GM21529 (cell line): ENCODE measurements around the gene WNT11.
"Not testable (repeated sequence)": the region's sequence is repeated elsewhere in the genome, so short reads cannot be mapped to it uniquely, and the experiment has no call there.

ENCODE experiments used
- ATAC-seq: cut with Tn5 transposase; IDR thresholded peaks from one replicate; pipeline ENCODE4 v1.9.1; 2021; ENCODE audit not compliant: unreplicated experiment

Gene WNT11

DNA sequence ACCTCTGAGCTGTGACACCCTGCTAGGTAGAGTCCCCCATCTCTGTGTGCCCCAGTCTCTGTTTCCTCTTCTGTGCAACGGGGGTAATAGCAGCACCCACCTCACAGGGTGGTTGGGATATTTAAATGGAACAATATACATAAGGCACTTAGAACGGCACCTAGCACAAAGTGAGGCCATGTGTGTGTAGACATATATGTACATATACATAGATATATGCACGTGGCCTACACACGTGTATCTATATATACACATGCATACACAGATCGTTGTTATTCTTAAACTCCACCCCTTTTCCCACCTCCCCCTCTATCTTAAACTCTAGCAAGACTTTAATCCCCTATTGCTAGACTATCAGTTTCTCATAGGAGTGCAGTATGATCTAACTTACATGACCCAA lies 2.4 kb downstream of the WNT11 start:
- no peak for ATAC-seq

DNA sequence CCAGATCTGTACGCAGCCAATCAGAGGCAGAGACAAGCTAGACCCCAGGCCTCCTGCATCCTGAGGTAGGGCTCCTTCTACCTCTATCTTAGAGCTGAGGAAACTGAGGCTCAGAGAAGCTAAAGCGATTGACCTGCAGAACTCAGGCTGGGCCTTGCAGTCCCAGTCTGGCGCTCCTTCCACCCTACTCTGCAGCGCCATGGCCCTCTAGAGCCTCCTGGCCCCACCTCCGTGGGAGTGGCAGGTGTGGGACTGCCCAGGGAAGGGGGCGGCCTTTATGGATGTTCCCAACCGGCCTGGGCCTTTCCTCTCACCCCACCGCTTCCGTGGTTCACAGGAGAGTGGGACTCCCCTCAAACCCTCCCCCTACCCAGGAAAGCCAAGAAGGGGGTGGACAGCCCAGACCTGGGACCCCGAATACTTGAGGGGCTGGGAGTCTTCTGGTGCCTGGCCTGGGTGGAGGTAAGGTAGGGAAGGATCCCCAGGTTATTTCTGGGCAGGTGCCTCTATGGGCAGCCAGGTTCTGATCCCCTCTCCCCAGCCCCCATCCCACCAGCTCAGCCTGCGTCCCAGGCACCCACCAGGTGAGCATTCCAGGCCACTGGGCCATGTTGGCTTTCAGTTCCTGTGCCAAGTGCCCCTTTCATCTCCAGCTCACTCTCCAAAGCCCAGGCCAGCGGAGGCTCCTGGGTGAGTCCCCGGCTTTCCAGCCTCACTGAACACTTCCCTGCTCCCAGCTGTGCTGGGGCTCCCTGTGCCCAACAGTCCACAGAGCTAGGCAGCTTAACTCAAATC lies 3.0 kb downstream of the WNT11 start:
- no peak for ATAC-seq

DNA sequence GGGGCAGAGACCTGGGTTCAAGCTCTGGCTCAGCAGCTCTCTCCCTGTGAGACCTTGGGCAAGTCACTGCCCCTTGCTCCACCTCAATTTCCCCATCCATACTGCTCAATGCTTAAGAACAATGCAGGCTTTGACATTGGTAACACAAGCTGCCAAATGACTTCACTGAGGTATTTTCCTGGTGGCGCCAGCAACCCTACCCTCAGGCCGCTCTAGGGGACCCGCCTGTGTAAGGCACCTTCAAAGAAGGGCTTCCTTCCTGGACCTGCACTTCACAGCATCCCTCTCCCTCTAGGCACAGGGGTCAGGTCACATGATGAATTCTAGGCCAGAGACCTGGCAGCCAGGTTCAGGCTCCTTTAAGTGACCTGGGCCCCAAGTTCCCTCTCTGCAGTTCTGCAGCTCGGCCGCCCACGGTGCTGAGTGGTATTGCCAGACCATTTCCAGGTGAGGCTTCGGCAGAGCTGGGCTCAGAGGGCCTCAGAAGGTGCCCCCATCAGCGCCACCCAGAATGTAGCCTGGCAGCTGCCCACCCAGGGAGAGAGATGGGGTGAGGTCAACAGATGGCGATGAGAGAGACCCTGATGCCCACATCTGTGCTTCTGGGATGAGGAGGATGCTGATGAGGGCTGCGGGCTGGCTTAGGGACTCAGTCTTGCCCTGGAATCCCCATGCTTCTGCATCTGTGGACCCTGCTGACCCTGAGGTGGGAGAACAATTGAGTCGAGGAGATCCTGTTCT lies 4.5 kb downstream of the WNT11 start:
- ATAC-seq = no peak

DNA sequence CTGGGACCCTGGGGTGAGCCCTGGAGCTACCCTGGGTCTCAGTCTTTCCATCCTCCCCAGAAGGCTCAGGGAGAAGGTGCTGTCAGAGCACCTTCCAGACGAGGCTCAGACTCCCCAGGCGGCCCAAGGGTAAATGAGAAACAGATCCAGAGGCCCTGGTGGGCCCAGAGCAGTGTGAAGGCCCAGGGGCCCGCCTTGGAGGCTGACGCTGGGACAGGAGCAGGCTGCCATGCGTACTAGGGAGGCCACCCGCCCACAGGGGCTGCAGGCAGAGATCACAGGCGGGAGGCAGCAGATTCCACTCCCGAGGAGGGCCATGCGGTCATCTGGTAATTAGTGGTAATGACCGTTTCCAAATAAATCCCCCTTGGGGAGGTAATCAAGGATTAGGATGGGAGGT lies 5.2 kb downstream of the WNT11 start:
- no peak for ATAC-seq

- ATAC-seq = no peak
Observed at GRCh38 chr11:76200006-76200940, 6.0 kb downstream of the WNT11 start.

GRCh38 chr11:76198691-76199090 lies 7.6 kb downstream of the WNT11 start:
- ATAC-seq = not testable (repeated sequence)

GRCh38 chr11:76197941-76198640 lies 8.2 kb downstream of the WNT11 start:
- ATAC-seq = no peak

DNA sequence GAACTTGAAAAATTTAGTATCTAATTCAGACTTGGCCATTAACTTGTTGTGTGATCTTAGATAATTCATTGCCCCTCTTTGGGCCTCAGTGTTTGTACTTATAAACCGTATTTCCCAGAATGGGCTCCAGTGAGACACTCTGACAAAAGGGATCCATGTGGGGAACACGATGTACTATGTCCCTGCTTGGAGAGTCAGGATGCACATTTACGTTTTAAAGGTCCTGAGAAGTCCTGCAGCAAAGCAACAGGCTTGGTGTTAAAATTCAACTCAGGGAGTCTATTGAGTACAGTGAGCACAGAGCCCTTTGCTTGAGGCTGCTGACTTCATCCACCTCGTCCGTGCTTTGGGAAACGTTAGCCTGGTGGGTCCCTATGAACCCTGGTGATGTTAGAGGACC lies 9.0 kb downstream of the WNT11 start:
- no peak for ATAC-seq

DNA sequence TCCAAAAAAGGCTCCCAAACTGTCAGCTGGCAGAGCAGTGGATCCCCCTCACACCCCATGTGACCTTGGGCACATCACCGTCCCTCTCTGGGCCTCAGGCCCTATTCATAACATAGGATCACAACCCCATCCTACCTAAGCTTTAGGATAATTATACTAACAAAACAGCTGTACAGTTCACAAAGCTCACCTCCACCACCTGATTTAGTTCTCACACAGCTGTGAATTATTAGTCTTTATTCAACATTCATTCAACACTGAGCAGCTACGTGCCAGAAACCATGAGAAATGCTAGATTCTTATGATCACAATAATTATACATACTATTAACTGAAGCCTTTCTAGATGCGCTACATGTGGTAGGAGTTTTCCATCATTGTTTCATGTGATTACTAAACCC lies 9.5 kb downstream of the WNT11 start:
- no peak for ATAC-seq

DNA sequence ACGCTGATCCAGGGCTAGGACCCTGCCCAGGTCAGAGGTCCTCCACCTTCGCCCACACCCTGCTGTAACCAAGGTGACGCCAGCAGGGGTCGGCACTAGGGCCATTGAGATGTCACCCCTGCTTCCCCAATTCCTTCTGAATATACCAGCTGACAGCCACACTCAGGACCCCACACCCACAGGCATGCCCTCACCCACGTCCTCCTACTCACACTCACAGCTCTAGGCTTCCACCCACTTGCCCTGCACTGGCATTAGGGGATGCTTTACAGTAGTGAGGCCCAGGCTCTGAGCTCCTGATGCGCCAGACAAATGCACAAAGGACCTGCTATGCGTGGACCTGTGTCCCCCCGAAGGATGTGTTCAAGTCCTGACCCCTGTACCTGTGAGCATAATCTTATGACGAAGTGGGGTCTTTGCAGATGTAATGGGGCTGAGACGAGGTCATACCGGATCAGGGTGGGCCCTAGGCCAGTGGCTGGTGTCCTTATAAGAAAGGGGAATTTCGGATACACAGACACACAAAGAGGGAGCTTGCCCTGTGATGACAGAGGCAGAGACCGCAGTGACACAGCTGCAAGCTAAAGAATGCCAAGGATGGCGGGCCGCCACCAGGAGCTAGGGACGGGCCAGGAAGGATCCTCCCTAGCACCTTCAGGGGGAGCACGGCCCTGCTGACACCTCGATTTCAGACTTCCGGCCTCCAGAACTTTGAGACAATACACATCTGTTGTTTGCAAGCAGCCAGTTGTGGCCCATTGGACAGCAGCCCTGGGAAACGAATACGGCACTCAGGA lies 11.2 kb downstream of the WNT11 start:
- ATAC-seq = no peak

GRCh38 chr11:76193219-76193618 lies 13.1 kb downstream of the WNT11 start:
- ATAC-seq = no peak

GRCh38 chr11:76190376-76190775 lies 15.9 kb downstream of the WNT11 start:
- no peak for ATAC-seq

DNA sequence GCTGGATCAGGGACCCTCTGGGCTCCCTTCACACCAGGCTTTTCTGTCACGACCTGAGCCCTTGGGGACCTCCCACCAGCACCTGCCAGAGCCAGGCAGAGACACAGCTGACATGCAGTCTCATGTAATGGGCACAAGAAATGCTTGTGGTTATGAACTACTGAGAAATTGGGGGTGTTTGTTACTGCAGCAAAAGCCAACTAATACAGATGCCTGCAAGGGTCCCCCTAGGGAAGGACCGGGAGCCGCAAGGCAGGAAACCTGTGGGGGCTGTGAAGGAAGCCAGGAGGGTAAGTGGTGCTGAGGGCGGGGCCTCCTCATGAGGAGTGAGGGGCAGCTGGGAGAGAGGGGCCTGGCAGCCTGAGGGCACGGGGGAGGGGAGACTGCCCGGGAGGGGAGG lies 16.6 kb downstream of the WNT11 start:
- ATAC-seq = no peak

GRCh38 chr11:76188873-76189272 lies 17.4 kb downstream of the WNT11 start:
- no peak for ATAC-seq

- ATAC-seq = no peak
Observed at GRCh38 chr11:76186776-76187279, 19.5 kb downstream of the WNT11 start.

GRCh38 chr11:76185931-76186401 lies 20.3 kb downstream of the WNT11 start:
- no peak for ATAC-seq

- ATAC-seq = no peak
Observed at GRCh38 chr11:76185511-76185910, 20.8 kb downstream of the WNT11 start.

DNA sequence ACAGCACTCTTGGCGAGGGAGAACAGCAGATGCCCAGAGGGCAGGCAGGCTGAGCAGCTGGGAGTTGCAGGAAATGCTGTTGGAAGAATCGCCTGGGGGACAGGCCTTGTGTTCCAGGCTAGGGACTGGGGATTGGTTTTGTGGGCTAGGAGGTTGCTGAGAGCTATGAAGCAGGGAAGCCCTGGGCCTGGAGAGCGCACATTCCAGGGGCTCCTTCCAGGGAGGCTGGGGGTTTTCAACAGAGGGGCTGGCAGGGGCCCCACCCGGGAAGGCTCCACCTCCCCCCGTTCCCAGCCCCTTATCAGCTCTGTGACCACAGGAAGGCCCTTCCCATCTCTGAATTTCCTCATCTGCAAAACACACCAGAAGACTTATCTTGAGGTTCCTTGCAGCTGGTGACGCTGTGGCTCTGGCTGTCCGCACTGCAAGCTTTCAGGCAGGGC lies 21.7 kb downstream of the WNT11 start:
- ATAC-seq = no peak

DNA sequence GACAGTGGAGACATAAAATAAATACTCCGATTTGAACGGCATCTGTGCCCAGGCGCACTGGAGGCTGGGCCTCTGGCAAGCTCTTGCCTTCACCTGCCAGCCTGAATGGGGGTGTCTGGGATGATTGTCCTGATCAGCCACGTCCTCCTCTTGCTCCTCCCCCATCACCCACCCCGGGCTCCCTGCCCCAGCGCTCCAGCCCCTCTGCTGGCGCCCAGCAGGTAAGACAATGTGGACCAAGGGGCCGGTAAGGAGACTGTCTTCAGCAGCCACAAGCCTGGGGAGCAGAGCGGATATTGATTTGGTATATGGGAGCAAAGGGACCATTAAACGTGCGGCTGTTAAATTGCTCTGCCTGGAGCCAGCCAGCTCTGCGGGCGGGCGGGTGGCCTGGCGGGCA lies 24.9 kb downstream of the WNT11 start:
- no peak for ATAC-seq

DNA sequence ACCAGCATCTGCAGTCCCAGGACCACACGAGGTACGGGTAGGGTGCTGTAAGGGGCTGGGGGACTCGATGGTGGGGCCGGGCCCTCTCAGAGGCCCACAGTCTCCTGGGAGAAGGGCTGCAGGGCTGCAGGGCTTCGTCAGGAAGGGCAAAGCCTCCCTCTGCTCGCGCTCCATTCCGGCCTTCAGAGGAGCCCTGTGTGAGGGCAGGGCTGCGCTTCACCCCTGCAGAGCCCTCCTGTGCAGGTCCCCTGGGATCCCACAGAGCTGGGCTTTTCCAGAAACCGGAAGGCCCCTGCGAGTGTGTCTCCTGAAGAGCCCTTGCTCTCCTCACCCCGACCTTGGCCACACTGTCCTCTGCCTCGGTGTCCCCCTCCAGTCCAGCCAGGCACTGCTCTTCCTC lies 27.2 kb downstream of the WNT11 start:
- no peak for ATAC-seq
